ENCODE results near the gene CORO6.

DNA sequence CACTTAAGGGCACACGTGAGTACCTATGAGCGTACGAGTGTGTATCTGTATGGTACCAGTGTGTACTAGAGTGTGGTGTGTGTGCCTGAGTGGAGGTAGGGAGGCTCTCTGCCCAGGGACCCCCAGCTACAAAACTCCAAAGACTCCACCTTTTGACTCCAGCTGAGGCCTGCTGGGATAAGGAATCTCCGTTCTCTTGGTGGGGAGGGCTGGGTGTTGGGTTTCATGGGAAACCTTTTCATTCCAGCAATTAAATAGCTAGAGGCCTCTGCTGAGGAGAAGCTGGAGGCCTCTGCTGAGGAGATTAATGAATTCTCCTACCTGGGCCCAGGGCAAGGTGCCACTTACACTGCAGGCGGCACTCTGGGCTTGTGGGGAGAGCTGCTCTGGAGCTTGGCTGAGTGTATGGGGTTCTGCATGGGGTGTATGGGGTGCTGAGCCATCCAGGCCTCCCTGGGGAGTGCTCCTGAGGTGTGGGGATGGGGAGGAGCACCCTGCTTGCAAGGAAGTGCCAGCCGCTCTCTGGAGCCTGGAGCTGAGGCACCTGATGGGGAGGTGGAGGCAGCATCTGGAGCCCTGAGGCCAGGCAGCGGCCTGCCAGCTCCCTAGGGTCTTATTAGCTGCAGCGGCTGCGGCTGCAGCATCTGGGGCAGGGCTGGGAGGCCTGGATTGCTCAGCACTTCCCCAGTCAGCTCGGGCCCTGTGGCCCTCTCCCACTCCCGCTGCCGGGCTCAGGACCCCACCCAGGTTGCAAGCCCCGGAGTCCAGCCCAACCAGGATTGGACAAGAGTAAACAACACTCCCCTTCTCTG is 25.1 kb downstream of the CORO6 start:
- TF ChIP-seq POLR2A (IDR thresholded peaks at IDR 0.05) (no peak), CTCF (IDR thresholded peaks at IDR 0.05) (no peak), POLR2AphosphoS5 (IDR thresholded peaks at IDR 0.05) (no peak)
